SIG-M5 (cell line): Measurements from ENCODE around the gene LUZP2.

Experiments
- DNase-seq: peaks from one replicate; lab custom pipeline; 2025; lab: John Stamatoyannopoulos, UW

Gene LUZP2

GRCh38 chr11:24635588-24636290 lies 138.9 kb downstream of the LUZP2 start:
- DNase-seq = no peak

- no peak for DNase-seq
Observed at GRCh38 chr11:24636291-24636629, 139.4 kb downstream of the LUZP2 start.

GRCh38 chr11:24637520-24637919 lies 140.7 kb downstream of the LUZP2 start:
- no peak for DNase-seq

GRCh38 chr11:24642648-24643047 lies 145.8 kb downstream of the LUZP2 start:
- DNase-seq = no peak

- no peak for DNase-seq
Observed at GRCh38 chr11:24645563-24645962, 148.7 kb downstream of the LUZP2 start.

- no peak for DNase-seq
Observed at GRCh38 chr11:24651873-24652272, 155.0 kb downstream of the LUZP2 start.

GRCh38 chr11:24653901-24654300 lies 157.0 kb downstream of the LUZP2 start:
- no peak for DNase-seq

GRCh38 chr11:24661331-24661730 lies 164.5 kb downstream of the LUZP2 start:
- no peak for DNase-seq

DNA sequence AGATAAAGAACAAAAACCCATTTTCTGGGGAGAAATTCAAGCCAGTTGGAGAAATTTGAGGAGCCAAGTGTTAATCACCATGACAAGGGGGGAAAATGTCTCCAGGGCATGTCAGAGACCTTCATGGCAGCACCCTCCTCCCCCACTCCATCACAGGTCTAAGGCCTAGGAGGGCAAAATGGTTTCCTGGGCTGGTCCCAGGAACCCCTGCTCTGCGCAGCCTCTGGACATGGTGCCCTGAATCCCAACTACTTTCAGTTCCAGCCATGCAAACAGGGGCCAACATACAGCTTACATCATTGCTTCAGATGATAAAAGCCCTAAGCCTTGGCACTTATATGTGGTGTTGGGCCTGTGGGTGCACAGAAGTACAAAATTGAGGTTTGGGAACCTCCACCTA lies 167.5 kb downstream of the LUZP2 start:
- no peak for DNase-seq

GRCh38 chr11:24667353-24667968 lies 170.6 kb downstream of the LUZP2 start:
- DNase-seq = no peak

- DNase-seq = no peak
Observed at GRCh38 chr11:24678703-24679348, 182.0 kb downstream of the LUZP2 start.

DNA sequence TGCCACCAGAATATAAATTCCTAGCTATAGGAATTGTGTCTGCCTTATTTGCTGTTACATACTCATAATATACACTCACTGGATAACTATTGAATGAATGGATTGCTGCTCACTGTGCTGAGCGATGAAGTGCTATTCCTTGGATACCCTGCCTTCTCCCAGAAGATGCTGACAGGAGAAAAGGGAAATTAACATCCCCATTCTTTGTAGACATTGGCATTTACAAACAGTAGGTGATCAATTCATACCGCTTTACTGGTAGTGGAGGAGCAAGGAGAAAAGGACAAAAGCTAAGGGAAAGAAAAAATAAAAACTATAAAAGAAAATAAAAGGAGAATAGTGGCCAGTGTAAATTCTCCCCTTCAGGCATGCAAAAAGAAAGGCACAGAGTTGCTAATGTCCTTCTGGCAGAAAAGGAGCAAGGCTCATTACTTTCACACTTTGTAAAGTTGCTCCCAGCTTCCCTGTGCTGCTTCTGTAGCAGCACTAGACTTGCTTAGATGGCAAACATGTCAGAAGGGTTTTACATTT lies 183.0 kb downstream of the LUZP2 start:
- no peak for DNase-seq

DNA sequence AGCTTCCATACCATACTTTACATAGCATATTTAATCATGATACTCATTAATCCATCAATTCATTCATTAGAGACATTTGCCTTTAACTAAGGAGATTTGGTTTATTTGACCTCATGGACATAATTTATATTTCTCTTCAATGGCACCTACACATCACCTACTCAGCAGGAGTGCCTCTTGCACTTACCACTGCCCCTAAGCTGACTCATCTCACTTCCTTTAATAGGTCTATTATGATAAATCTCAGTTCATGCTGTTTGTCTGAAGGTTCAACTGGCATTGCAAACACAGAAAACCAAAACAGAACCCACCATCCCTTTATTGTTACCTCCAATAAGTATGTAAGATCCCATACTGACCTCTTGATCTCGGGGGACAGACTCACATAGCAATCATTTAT lies 186.7 kb downstream of the LUZP2 start:
- DNase-seq = no peak

- DNase-seq = no peak
Observed at GRCh38 chr11:24685821-24686220, 189.0 kb downstream of the LUZP2 start.

DNA sequence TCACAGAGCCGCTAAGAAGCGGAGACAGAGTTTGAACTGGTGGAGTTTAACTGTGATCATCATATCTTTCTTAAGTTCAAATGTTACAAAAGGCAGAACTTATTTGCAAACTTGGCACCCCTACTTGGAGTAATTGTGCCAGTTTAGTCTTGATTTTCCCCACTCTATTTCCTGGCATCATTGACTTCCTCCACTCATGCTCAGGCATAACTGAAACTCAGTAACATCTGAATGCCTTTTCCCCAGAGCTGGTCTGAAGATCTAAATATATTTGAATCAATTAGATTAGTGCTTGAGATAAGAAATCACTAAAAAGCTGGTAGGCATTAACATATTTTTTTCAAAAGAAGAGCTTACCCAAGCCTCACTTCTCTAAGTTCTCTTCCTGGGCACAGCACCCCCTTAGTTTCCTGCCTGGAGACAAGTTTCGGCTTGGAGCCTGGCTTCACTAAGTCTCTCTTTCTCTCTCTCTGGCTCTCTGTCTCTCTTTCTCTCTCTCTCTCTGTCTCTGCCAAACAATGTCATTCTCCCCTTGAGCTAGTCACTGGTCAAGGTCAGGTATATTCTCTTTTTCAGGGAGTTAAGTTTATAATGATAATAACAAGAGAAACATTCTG lies 190.8 kb downstream of the LUZP2 start:
- DNase-seq = no peak

DNA sequence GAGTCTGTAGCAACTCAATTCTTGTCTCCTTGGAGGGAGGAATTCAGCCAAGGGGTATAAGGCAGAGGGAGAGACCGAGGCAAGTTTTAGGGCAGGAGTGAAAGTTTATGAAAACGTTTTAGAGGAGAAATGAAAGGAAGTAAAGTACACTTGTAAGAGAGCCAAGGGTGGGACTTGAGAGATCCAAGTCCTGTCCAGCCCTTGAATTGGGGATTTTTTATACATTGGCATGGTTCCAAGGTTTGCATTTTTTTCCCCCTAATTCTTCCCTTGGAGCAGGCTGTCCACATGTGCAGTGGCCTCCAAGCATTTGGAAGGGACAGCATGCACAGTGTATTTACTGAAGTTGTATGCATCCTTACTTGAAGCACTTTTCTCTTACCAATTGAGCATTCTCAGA lies 192.1 kb downstream of the LUZP2 start:
- no peak for DNase-seq

DNA sequence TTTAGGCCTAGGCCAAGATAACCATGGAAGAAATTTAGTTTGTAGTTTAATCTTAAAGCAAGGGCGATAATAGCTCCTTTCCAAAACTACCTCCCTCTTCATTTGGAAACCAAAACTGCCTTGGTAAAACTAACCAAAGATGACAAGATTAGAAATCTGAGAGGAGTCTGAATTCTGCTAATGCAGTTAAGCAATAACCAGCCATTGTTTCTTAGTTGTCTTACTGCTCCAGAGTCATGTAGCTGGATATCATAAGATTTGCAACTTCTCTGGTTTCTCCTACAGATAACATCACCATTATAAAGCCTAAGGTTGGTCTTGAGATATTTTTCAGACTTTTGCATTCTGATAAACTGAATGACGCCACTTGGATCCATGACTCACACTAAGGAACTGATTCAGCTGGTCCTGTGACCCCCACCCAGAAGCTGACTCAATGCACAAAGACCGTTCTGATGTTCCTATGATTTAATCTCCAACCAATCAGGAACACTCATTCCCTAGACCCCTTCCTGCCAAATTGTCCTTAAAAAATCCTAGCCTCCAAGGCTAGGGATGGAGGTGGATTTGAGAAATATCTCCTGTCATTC lies 200.8 kb downstream of the LUZP2 start:
- DNase-seq = no peak

- no peak for DNase-seq
Observed at GRCh38 chr11:24704716-24705115, 207.9 kb downstream of the LUZP2 start.

DNA sequence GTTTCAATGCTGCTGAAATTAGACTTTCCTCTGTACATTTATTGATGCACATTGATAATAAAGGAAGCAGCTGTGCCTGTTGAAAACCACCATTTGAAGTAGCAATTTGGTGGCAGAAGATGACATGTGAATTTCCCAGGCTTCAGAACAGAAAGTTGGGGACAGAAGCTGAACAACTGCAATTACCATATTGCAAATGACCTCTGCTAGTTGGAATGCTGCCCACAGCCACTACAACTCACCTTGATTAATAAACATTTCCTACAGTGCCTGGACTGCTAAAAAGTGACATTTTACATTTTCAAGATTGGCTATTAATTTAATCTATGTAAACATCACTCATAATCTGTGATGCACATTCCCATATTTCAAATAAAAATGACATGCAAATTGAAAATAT lies 208.6 kb downstream of the LUZP2 start:
- no peak for DNase-seq

DNA sequence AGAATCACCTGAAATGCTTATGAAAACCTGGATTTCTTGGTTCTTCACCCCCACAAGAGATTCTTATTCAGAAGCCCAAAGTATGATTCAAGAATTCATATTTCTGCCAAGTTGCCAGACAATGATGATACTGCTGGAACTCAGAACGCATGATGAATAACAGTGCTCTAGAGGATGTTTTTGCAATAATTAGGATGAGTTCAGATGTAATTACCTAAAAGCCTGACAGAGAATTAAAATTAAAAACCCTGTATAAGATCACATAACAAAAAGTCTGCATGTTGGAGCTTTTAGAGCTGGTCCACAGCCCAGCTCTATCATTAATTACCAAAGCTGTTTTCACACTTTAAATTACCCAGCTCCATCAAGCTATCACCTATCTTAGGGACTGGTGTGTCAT lies 211.8 kb downstream of the LUZP2 start:
- DNase-seq = no peak

DNA sequence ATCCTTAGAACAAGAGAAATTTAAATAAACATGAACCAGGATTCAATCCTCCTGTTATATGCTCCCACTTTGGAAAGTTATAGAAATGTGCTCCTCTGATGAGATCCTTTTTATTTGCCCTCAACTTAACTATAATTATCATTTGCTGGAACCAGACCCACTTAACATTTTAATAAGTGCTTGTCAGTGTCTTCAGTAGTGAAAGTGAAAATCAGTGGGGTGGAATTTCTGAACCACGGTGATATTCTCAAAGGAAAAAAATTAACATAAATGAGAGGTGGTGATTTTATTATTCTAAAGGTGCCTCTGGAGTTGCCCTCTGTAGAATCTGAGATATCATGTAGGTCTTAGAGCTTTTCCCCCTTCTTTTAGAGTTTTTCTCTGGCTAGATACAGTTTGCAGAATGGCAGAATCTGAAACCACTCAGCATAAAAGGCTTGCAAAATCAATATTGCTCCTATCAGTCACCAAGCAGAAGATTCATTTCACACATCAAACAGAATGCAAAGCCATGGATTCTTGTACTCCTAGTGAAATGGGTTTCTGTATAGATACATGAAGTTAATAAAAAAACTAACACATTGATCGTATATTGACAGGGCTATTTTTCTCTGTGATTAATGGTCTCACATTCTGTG lies 213.2 kb downstream of the LUZP2 start:
- no peak for DNase-seq

DNA sequence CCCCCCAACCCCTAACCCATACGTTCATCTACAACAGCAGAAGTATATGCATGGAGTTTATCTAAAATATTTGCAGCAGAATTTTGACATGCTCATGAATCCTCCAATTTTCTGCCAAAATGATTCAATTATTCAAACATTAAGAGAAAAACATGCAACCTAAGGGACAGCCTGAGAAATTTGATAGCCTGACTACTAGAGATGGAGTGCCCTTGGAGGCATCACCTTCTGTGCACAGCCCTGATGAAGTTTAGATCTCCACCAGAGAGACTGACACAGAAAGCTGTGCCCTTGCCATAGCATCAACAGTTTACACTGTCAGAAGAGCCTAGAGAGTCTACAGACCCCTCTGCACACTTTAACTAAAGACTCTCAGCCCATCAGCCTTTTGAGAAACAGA lies 217.7 kb downstream of the LUZP2 start:
- DNase-seq = no peak
